CD4-positive, alpha-beta T cell treated with Interleukin-15 for 1 hour (primary cell): ENCODE data around the gene PPP1R12B.
A peak's percentile ranks its signal among the peaks of the same experiment; 100 is the strongest.
"Not testable (repeated sequence)": the region's sequence is repeated elsewhere in the genome, so short reads cannot be mapped to it uniquely, and the experiment has no call there.

ENCODE experiments used
- DNase-seq: peaks from one replicate; pipeline ENCODE4 v3.0.0-alpha.2; 2020

PPP1R12B gene

DNA sequence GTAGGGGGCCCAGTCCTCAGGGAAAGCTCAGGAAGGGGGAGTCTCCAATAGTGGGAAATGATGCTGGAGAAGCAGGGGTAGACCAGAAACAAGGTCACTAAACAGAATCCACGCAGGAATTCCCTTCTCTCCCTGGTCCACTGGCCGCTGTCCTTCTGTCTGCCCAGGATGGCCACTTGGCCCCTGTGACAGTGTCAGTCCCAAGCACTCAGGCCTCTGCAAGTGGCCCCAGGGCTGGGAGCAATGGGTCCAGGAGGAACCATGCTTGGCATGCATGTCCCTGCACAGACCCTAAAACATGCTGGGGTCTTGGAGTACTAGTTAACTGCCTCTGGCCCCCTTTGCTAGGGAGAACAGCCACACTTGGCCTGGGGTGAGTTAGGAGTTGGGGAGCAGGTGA lies 271.5 kb downstream of the PPP1R12B start:
- not testable (repeated sequence) for DNase-seq

GRCh38 chr1:202621446-202621845 lies 272.9 kb downstream of the PPP1R12B start:
- DNase-seq: no peak

DNA sequence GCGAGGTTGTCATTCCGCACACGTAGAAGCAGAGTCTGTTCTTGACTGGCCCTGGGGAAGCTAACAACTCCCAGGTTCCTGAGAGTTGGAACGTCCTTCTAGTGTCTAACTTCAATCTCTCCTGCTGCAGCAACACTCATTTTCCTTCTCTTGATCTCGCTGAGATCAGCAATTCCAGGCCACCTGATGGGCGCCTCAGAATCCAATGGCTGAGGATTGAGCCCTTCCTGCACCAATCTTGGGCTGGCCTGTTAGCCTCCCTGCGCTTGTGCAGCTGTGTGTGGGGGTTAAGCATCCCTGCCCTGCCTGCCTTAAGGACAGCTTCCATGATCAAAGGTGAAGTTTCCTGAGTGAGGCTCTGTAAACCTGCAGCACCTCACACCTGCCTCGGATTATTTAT lies 273.9 kb downstream of the PPP1R12B start:
- no peak for DNase-seq

- DNase-seq: no peak
Observed at GRCh38 chr1:202623075-202623474, 274.6 kb downstream of the PPP1R12B start.

DNA sequence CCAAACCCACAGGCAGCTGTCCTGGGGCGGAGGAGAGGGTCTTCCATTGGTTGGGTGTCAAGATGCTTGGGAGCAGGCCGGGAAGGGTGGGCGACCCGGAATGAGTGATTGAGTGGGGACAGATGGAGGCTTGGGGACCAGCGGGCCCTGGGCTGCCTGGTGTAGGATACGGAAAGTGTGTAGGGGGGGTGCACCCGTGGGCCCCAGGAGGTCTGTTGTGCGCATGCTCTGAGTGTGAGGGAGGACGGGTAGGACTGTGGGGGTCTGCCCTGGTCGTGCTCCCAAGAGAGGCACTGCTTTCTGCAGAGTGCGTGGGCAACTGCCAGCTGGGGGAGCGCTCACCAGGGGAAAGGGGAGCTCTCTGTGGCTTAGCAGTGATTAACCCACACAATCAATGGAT lies 275.0 kb downstream of the PPP1R12B start:
- not testable (repeated sequence) for DNase-seq

- no peak for DNase-seq
Observed at GRCh38 chr1:202624088-202624780, 275.7 kb downstream of the PPP1R12B start.

DNA sequence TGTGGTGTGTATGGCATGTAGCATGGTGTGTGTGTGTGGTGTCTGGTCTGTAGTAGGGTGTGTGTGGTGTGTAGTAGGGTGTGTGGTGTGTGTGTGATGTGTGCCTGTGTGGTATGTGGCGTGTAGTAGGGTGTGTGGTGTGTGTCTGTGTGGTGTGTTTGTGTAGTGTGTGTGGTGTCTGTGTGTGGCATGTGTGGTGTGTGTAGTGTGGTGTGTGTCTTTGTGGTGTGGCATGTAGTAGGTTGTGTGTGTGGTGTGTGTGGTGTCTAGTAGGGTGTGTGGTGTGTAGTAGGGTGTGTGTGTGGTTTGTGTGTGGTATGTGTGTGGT lies 276.2 kb downstream of the PPP1R12B start:
- DNase-seq: no peak

GRCh38 chr1:202625416-202626360 lies 277.2 kb downstream of the PPP1R12B start:
- peak; percentile 69 for DNase-seq

- DNase-seq: peak; percentile 33
Observed at GRCh38 chr1:202627036-202627435, 278.5 kb downstream of the PPP1R12B start.

DNA sequence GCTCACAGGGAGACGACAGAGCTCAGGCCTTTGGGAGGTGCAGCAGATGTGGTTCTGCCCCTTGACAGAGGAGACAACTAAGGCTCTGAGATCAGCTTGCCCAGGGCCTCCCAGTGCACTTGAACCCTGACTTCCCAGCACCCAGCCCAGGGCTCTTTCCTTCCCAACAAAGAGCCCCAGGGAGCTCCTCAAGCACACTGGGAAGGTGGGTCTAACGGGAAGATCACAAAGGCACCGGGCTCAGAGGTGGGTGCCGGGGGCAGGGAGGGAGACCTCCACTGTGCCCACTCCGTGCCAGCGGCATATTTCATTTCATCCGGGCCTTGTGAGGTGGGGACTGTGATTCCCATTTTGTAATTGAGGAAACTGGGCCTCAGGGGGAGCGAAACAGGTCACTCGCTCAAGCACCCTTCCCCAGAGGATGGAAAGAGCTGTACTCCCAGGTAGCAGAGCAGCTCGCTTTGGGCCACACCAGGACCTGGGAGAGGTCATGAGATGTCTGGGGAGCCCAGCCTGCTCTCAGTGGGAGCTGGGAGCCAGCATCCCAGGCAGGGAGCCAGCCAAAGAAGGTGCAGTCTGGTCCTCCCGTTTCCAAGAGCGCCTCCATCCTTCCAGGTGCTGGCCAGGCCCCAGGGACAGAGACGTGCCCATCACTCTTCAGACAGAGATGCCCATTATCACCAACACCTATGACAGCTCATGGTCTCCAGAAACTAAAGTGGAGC lies 279.5 kb downstream of the PPP1R12B start:
- DNase-seq: no peak

DNA sequence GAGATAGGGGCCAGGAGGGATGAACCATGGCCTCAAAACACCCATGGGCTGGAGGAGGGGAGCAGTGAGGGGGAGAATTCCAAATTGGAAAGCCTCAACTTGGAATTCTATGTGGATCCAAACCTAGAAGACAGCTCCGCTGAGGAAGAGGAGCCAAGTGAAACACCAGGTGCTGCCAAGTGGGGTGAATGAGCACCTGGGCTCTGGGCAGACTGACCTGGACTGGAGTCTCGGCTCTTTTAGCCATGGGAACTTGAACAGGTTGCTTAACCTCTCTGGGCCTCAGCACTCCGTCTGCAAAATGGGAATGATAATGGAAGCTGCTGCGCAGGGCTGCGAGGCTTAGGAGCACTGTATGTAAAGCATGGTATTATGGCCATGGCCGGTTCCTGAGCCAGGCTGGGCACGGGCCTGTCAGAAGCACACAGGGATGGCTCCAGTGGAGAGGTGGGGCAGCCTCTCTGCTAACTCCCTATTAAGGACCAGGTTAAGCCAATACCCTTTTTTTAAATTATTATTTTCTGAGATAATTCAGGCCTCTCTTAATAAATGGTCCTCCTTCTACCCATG lies 280.2 kb downstream of the PPP1R12B start:
- DNase-seq: no peak

- DNase-seq: peak; percentile 33
Observed at GRCh38 chr1:202629257-202629811, 280.8 kb downstream of the PPP1R12B start.

- not testable (repeated sequence) for DNase-seq
Observed at GRCh38 chr1:202630096-202630495, 281.6 kb downstream of the PPP1R12B start.

DNA sequence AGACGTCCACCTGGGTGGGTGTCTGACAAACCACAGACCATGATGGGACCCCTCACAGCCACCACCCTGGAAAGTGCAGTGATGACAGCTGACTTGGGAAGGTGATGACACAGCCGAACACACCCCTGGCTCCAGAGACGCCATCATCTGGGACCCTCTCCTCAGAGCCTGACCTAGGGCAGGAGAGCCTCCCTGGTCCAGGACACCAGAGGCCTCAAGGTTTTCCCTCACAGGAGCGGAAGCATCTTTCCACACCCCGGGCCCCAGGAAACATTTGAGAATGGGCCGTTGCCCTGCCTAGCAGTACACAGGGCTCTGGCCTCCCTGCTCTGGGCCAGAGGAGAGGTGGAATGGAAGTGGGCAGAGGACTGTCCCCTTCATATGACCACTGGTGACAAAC lies 282.0 kb downstream of the PPP1R12B start:
- no peak for DNase-seq

GRCh38 chr1:202631076-202631923 lies 282.8 kb downstream of the PPP1R12B start:
- DNase-seq: no peak

GRCh38 chr1:202632241-202632640 lies 283.7 kb downstream of the PPP1R12B start:
- DNase-seq: no peak

- DNase-seq: not testable (repeated sequence)
Observed at GRCh38 chr1:202636171-202636570, 287.7 kb downstream of the PPP1R12B start.

- DNase-seq: not testable (repeated sequence)
Observed at GRCh38 chr1:202637321-202638018, 289.0 kb downstream of the PPP1R12B start.

DNA sequence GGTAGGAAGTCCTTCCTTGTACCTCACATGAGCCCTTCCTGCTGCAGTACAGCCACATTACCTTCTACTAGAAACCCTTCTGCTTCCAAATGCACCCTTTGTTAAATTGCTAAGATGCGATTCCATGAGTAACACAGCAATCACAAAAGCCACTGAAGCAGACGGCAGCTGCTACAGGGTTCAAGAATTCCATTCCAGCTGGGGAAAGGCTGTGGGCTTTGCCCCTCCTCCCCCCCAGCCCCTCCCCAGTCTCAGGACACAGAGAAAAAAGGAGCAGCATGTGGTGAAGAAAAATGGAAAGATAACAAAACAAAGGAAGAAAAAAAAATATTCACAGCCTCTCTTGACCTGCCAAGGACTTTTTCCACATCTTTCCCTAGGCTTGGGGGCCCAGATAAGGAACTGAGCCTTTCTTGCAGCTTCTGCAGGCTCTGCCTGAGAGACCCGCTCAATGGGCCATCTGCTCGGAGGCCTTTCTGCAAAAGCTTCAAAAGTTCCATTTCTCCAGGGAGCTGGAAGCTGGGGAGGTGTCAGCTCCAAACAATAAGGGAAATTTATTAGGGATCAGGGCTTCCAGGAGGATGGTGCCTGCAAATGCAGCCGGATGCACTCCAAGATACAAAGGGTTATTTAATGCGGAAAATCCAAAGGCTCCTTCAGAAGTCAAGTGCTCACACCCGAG lies 289.7 kb downstream of the PPP1R12B start:
- no peak for DNase-seq

DNA sequence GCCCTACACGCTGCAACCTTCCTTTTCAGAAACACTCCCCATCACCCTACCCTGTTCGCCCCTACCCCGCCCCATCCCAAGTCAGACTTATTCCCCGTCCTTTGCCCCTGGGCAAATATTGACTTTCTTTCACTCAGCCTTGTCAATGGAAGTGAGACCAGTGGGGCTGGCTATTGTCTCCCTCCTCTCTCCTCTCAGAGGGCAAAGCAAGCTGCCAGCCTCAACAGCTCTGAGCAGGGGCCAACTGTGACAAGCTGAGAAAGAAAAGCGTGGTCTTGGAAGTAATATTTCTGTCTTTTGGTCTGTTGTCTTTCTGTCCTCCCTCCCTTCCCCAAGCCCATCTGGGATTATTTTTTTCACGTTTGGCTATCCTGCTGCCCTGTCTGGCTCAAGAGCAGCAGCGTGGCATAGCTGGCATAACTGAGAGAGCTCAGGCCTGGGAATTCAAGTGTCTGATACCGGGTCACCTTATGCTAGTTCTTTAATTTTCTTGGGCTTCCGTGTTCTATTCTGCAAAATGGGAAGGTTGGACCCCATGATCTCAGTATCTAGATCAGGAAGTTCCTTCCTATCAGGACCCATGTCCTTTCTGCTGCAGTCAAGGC lies 290.3 kb downstream of the PPP1R12B start:
- DNase-seq: not testable (repeated sequence)
